Measurements from ENCODE around the gene FNDC3B.

Gene FNDC3B

GRCh38 chr3:172150913-172151650, 111.7 kb downstream of the FNDC3B start:
- DNase-seq (ENCODE audit: low read depth), result no peak

- no peak for DNase-seq (ENCODE audit: low read depth)
These were observed 112.6 kb downstream of the FNDC3B start for GRCh38 chr3:172151651-172152649.

DNA sequence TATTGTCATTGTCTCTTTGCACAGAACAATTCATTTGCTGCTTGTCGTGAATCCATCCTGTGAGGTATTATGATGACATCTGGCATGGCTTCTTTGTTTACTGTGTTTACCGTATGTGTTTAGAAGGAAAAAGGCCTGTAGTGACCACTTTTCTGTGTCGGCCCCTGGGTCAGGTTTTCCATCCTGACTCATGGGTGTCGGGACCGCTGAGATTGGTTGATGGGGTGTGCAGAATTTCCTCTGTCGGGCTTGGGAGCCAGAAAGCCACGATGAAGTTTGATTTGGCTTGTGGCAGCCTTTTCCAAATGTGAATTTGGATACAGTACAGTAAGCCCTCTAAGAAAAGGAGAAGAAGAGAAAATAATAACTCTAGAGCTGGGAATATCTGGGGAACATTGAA, 113.5 kb downstream of the FNDC3B start:
- DNase-seq (ENCODE audit: low read depth), result no peak

DNA sequence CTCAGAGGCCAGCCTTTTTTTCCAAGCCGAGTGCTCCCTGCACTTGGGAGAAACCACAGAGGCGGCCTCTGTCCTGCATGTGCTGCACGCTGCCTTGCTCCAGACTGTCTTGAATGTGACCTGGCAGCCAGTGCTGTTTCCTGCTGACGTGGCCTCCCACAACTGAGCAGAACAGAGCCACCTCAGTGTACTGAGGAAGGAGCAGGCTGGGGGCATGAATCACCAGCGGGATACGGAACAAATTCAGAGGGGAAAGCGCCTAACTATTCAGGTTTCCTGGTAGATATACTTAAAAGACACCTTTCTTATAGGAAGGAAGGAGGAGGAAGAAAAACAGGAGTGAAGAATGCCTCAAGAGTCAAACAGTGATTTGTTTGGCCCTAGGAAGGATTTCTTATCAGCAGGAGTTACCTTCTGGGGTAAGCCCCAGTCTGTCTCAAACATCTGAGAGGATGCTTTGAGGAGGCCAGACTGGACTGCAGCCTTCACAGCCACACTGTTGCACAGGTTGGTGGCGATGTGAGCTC, 114.0 kb downstream of the FNDC3B start:
- no peak for DNase-seq (ENCODE audit: low read depth)

DNA sequence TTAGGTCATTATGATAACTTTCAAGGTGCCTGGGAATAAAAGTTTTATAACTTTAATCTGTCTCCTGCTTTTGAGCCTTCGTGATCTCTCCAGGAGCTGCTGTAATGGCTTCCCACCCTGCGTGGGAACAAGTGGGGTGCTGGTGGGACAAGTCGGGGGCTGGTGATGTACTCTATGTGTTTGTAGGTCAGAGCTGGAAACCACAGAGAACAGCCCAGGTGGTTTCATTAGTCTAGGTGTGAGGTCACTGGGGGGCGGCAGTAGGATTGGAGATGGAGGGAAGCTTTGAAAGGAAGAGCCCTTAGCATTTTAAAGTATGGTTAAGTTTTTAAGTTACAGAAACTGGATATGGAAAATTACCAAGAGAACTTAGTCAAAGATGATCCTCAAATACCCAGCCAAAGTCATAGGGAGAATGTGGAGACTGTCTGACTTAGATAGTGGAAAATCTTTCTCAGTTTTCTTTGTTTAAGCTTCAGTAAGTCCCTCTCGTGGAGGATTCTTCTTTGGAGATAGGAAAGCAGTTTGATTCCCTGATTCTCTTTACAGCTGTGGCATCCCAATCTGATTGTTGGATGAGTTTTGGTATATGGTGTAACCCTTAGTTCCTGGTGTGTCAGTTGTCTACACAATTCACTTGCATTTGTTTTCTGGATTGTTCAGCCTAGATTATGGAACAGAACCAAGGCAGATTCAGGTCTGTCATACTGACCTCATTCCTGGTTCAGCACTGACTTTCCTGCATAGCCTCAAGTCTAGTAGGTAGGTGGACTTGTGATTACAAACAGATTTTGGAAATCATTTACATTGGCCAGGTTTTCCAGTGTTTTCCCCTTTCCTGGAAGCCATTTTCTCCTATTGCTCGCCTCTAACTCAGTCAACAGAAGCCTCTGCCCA, 115.6 kb downstream of the FNDC3B start:
- DNase-seq (ENCODE audit: low read depth), result no peak

GRCh38 chr3:172155897-172156585, 116.7 kb downstream of the FNDC3B start:
- no peak for DNase-seq (ENCODE audit: low read depth)

GRCh38 chr3:172156586-172156955, 117.2 kb downstream of the FNDC3B start:
- DNase-seq (ENCODE audit: low read depth), result no peak

- no peak for DNase-seq (ENCODE audit: low read depth)
These were observed 118.3 kb downstream of the FNDC3B start for GRCh38 chr3:172157564-172158258.

DNA sequence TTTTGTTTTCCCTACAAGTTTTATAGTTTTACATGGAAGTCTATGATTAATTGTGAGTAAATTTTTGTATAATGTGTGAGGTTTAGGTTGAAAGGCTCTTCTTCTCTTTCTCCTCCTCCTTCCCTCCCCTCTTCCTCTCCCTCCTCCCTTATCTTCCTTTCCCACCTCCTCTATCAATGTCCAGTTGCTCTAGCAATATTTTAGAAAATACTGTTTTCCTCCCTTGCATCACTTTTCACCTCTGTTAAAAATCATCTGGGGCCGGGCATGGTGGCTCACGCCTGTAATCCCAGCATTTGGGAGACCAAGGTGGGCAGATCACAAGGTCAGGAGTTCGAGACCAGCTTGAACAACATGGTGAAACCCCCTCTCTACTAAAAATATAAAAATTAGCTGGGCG, 119.4 kb downstream of the FNDC3B start:
- DNase-seq (ENCODE audit: low read depth), result no peak

- no peak for DNase-seq (ENCODE audit: low read depth)
These were observed 120.0 kb downstream of the FNDC3B start for GRCh38 chr3:172159376-172159775.

- no peak for DNase-seq (ENCODE audit: low read depth)
These were observed 120.7 kb downstream of the FNDC3B start for GRCh38 chr3:172159962-172160538.

DNA sequence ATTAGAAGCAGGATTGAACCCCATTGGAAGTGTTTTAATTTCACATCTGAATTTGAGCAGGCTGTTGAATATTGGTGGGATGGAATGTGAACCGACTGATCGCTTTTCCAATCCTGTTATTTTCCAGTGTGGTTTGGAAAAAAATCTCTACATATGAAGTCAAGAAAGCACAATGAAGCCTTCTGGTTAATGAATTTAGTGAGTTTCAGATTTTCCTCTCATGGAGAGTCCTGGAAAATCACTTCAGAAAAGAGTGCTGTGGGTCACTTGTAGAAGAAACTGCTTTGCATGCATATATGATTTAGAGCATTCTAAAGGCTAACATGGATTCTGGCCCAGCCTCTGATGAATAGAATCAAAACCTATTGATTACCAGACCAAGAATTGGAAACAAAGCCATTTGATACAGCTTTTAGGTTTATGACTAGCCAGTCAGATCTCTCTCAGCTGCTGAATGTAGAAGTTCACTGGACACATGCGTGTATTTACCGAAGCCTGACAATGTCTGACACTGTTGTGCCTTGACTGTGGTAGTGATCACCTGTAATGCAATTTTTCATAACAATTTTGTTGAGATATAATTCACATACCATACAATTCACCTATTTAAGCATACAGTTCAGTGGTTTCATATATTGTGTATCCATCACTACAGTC, 121.9 kb downstream of the FNDC3B start:
- DNase-seq (ENCODE audit: low read depth), result no peak

DNA sequence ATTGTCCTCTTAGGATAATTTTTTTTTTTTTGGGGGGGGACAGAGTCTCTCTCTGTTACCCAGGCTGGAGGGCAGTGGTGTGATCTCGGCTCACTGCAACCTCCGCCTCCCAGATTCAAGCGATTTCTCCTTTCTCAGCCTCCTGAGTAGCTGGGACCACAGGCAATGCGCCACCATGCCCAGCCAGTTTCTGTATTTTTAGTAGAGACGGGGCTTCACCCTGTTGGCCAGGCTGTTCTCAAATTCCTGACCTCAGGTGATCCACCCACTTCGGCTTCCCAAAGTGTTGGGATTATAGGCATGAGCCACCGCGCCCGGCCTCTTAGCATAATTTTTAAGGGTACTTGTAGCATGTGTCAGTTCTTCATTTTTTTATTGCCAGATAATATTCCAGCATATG, 122.6 kb downstream of the FNDC3B start:
- DNase-seq (ENCODE audit: low read depth), result no peak

GRCh38 chr3:172163320-172163719, 123.9 kb downstream of the FNDC3B start:
- no peak for DNase-seq (ENCODE audit: low read depth)

- DNase-seq (ENCODE audit: low read depth), result no peak
These were observed 125.4 kb downstream of the FNDC3B start for GRCh38 chr3:172164620-172165362.

- DNase-seq (ENCODE audit: low read depth), result no peak
These were observed 126.9 kb downstream of the FNDC3B start for GRCh38 chr3:172166261-172166660.

GRCh38 chr3:172166890-172167289, 127.5 kb downstream of the FNDC3B start:
- no peak for DNase-seq (ENCODE audit: low read depth)

- no peak for DNase-seq (ENCODE audit: low read depth)
These were observed 128.7 kb downstream of the FNDC3B start for GRCh38 chr3:172167892-172168648.
